Measurements from ENCODE around the gene PRR23C. TPM values are rescaled to one million over a fixed set of nuclear protein-coding genes. Genes with fewer than 3 reads are reported as not detected.

Gene PRR23C
- total RNA-seq, 1 donor from 2014 or later = not detected

- Histone ChIP-seq H3K9ac (ENCODE audit: low read length) (no peak overlapping the region), H3K27ac (ENCODE audit: low read depth, low read length) (no peak overlapping the region), H3K79me2 (ENCODE audit: insufficient read depth, low read length) (no peaks in the 10 kb centered on the region), H3K4me2 (ENCODE audit: low read length) (no peak overlapping the region), H3K9me3 (ENCODE audit: insufficient read depth, low read depth, low read length) (no peaks in the 10 kb centered on the region), H2AFZ (ENCODE audit: low read depth, low read length) (no peak overlapping the region), H4K20me1 (ENCODE audit: insufficient read depth, low read length) (no peaks in the 10 kb centered on the region), H3K36me3 (ENCODE audit: insufficient read depth, low read length) (no peaks in the 10 kb centered on the region), H3K27me3 (ENCODE audit: insufficient read depth, low read length) (no peaks in the 10 kb centered on the region), H3K4me3 (ENCODE audit: insufficient read depth, low read depth, low read length) (no peak overlapping the region), H3K4me1 (ENCODE audit: insufficient read depth, low read length) (no peaks in the 10 kb centered on the region)
- no peak overlapping the region for H3K4me3 Mint-ChIP-seq (ENCODE audit: unreplicated experiment)
- no peak for TF ChIP-seq EZH2 (IDR thresholded peaks at IDR 0.05; ENCODE audit: insufficient read depth, low read length)
- TF ChIP-seq CTCF (IDR thresholded peaks at IDR 0.05; ENCODE audit: insufficient read depth, low read depth, low read length) = no peak
- H3K9me3 Mint-ChIP-seq (ENCODE audit: unreplicated experiment) = peaks cover 2% of the 10 kb centered on the region
- H3K4me1 Mint-ChIP-seq (ENCODE audit: low read depth, unreplicated experiment) = no peaks in the 10 kb centered on the region
- DNase-seq (ENCODE audit: low read depth) (no peak), FAIRE-seq (no peak)
- H3K36me3 Mint-ChIP-seq (ENCODE audit: low read depth, unreplicated experiment) = no peaks in the 10 kb centered on the region
- peaks cover 26% of the 10 kb centered on the region for H3K27me3 Mint-ChIP-seq (ENCODE audit: low read depth, unreplicated experiment)
- no peak overlapping the region for H3K27ac Mint-ChIP-seq (ENCODE audit: unreplicated experiment)
These were observed 49.0 kb downstream of the PRR23C start for GRCh38 chr3:138995706-138996105.

Other genes starting within 250 kb of the PRR23C start
- 20.3 and 24.8 TPM in 2 replicates for gene PIK3CB, start 210.0 kb downstream of the PRR23C start, total RNA-seq
- 3.7 and 4.5 TPM in 2 replicates for gene FOXL2, start 97.8 kb downstream of the PRR23C start, total RNA-seq
- 3.9 and 5.2 TPM in 2 replicates for gene FOXL2NB, start 97.7 kb downstream of the PRR23C start, total RNA-seq
- not detected in 2 replicates for gene PRR23A, start 38.6 kb downstream of the PRR23C start, total RNA-seq
- gene PRR23B, start 24.0 kb downstream of the PRR23C start, total RNA-seq = not detected in 2 replicates

Measured in astrocyte (in vitro differentiated cells and primary cell).